Kidney (tissue), 14 donors: ENCODE measurements around the gene PRDM1. TPM values are rescaled to one million over a fixed set of nuclear protein-coding genes. Genes with fewer than 3 reads are reported as not detected.

Experiments
- DNase-seq, 5 donors: peaks; one replicate each; pipeline ENCODE4 v3.0.0-alpha.2; 2013 to 2020
- FAIRE-seq: peaks from 2 replicates; lab custom pipeline; 2012; peaks lifted over from hg19 to GRCh38; lab: Jason Lieb, UNC
- H3K27ac ChIP-seq, 2 donors: one replicate each; pipeline ENCODE4 v1.7.0; 2013; ENCODE audit warnings: low read depth in 2 of 2, low read length in 2 of 2, inconsistent platforms in 1 of 2
- H3K27me3 ChIP-seq: one replicate; pipeline ENCODE4 v1.7.1; 2013; ENCODE audit warnings: low read length, inconsistent platforms; ENCODE audit not compliant: control insufficient read depth, insufficient read depth
- H3K36me3 ChIP-seq, 3 donors: one replicate each; pipeline versions ENCODE4 v1.7.0 to v1.7.1; 2013; ENCODE audit warnings: low read length in 3 of 3, control low read depth in 1 of 3, inconsistent platforms in 1 of 3; ENCODE audit not compliant: insufficient read depth in 3 of 3, control insufficient read depth in 2 of 3
- H3K4me1 ChIP-seq, 3 donors: one replicate each; pipeline versions ENCODE4 v1.7.0 to v1.7.1; 2013; ENCODE audit warnings: low read length in 3 of 3, inconsistent platforms in 1 of 3, low read depth in 1 of 3; ENCODE audit not compliant: control insufficient read depth in 2 of 3, insufficient read depth in 2 of 3
- H3K4me3 ChIP-seq, 3 donors: one replicate each; pipeline versions ENCODE4 v1.7.0 to v1.8.1; 2013; ENCODE audit warnings: low read length in 3 of 3, control low read depth in 1 of 3, inconsistent platforms in 1 of 3
- H3K9ac ChIP-seq, 3 donors: one replicate each; pipeline versions ENCODE4 v1.7.0 to v1.7.1; 2013; ENCODE audit warnings: low read length in 3 of 3, control low read depth in 1 of 3, inconsistent platforms in 1 of 3
- H3K9me3 ChIP-seq, 3 donors: one replicate each; pipeline versions ENCODE4 v1.7.0 to v1.7.1; 2013; ENCODE audit warnings: low read length in 3 of 3, control low read depth in 1 of 3, inconsistent platforms in 1 of 3; ENCODE audit not compliant: control insufficient read depth in 2 of 3, insufficient read depth in 1 of 3
- intact Hi-C: fragments of 100-400 bp; cut with DNase I; formaldehyde crosslinking; loops from one replicate; pipeline ENCODE4 v1.11.1; 2022
- polyA plus RNA-seq: library from polyadenylated mRNA; stranded (reverse); fragments of 350-450 nt; fragmentation: Illumina TruSeq; extraction: RNeasy Lipid Tissue Mini Kit (QIAGEN cat#74804); gene quantifications from one replicate; pipeline ENCODE4 v1.2.3, GENCODE V29; 2014; ENCODE audit warnings: low read depth, low replicate concordance; ENCODE audit not compliant: insufficient read depth
- total RNA-seq: library from RNA; stranded (reverse); fragmentation: NEBNext Ultra II Directional; extraction: Animal tissue kit (Norgen Biotek cat#: 25700); gene quantifications from one replicate; pipeline ENCODE4 v1.2.1, GENCODE V29; 2021
- TF ChIP-seq, protein P1 (sequence below): IDR thresholded peaks from 3 replicates; pipeline ENCODE4 v1.5.1; 2012; ENCODE audit warnings: mild to moderate bottlenecking, moderate library complexity, borderline replicate concordance; ENCODE audit not compliant: insufficient read depth; ENCODE audit errors: extremely low read depth
- donor health status: control.
- donor health status: control.
- donor health status: control.
- donor health status: control.
- donor health status: control.
- donor health status: DM: yes; HTN: yes; CAD: no.
- donor health status: Normal renal cell carcinoma (clear cell type).

The PRDM1 gene
- total and polyA plus RNA-seq, 2 donors from 2014 or later = 0.86 to 23.0 TPM

GRCh38 chr6:106152952-106153351, 66.8 kb downstream of the PRDM1 start:
- Histone ChIP-seq H3K36me3 (no peaks in the 10 kb centered on the region), H3K27me3 (no peaks in the 10 kb centered on the region), H3K9me3 (no peaks in the 10 kb centered on the region), H3K4me1 (no peaks in the 10 kb centered on the region), H3K9ac (no peak overlapping the region), H3K27ac (no peak overlapping the region), H3K4me3 (no peak overlapping the region)
- DNase-seq (no peak), FAIRE-seq (no peak)
- TF ChIP-seq, protein P1, sequence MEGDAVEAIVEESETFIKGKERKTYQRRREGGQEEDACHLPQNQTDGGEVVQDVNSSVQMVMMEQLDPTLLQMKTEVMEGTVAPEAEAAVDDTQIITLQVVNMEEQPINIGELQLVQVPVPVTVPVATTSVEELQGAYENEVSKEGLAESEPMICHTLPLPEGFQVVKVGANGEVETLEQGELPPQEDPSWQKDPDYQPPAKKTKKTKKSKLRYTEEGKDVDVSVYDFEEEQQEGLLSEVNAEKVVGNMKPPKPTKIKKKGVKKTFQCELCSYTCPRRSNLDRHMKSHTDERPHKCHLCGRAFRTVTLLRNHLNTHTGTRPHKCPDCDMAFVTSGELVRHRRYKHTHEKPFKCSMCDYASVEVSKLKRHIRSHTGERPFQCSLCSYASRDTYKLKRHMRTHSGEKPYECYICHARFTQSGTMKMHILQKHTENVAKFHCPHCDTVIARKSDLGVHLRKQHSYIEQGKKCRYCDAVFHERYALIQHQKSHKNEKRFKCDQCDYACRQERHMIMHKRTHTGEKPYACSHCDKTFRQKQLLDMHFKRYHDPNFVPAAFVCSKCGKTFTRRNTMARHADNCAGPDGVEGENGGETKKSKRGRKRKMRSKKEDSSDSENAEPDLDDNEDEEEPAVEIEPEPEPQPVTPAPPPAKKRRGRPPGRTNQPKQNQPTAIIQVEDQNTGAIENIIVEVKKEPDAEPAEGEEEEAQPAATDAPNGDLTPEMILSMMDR = no peak
- intact Hi-C loops = no loop called here

- DNase-seq (no peak), FAIRE-seq (no peak)
- Histone ChIP-seq H3K4me1 (no peaks in the 10 kb centered on the region), H3K4me3 (no peak overlapping the region), H3K36me3 (no peaks in the 10 kb centered on the region), H3K27me3 (no peaks in the 10 kb centered on the region), H3K27ac (no peak overlapping the region), H3K9ac (no peak overlapping the region), H3K9me3 (no peaks in the 10 kb centered on the region)
- intact Hi-C loops = no loop called here
- TF ChIP-seq, protein P1 = no peak
These were observed 68.2 kb downstream of the PRDM1 start for GRCh38 chr6:106154326-106154725.

GRCh38 chr6:106155219-106155830, 69.2 kb downstream of the PRDM1 start:
- Histone ChIP-seq H3K9ac (no peak overlapping the region), H3K9me3 (no peaks in the 10 kb centered on the region), H3K36me3 (no peaks in the 10 kb centered on the region), H3K27ac (no peak overlapping the region), H3K4me1 (no peaks in the 10 kb centered on the region), H3K4me3 (no peak overlapping the region), H3K27me3 (no peaks in the 10 kb centered on the region)
- no peak for FAIRE-seq
- intact Hi-C loops = no loop called here
- no peak for DNase-seq
- TF ChIP-seq, protein P1 = no peak

DNA sequence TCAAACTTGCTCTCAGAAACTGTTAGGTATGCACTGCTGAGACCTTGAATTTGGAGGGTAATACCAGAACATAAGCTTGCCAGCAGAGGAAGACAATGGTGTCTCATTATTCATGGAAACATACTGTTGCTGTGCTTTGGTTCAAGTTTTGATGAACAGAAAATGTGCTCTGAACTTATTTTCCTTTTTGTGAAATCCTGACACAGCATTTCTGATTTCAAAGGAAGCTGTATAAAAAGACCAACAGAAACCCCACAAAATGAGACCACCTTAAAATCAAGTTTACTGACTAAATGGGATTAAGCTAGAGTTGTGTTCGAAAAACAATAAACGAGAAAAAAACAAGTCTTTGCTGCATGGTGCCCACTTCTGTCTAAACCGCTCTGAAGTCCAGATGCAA, 70.3 kb downstream of the PRDM1 start:
- intact Hi-C loops = no loop called here
- H3K9ac ChIP-seq = no peak overlapping the region
- DNase-seq = no peak
- H3K9me3 ChIP-seq = no peaks in the 10 kb centered on the region
- H3K27ac ChIP-seq = no peak overlapping the region
- TF ChIP-seq, protein P1 = no peak
- no peaks in the 10 kb centered on the region for H3K4me1 ChIP-seq
- H3K36me3 ChIP-seq = no peaks in the 10 kb centered on the region
- H3K4me3 ChIP-seq = no peak overlapping the region
- no peak for FAIRE-seq
- no peaks in the 10 kb centered on the region for H3K27me3 ChIP-seq
